HepG2 (cell line): ENCODE measurements around the gene LRPPRC. TPM values are rescaled to one million over a fixed set of nuclear protein-coding genes. Genes with fewer than 3 reads are reported as not detected.

Source experiments
- CENPT ChIP-seq: sonication (generic); formaldehyde crosslinking; IDR thresholded peaks from 2 replicates; pipeline ENCODE4 v1.8.0; 2022; ENCODE audit warnings: low read depth, mild to moderate bottlenecking, moderate library complexity, missing genetic modification reagents
- FOXJ3 ChIP-seq: sonication (generic); formaldehyde crosslinking; IDR thresholded peaks from 2 replicates; pipeline ENCODE4 v1.4.0; 2020; ENCODE audit warnings: missing genetic modification reagents, mild to moderate bottlenecking, borderline replicate concordance
- HMGA1 ChIP-seq: sonication (generic); formaldehyde crosslinking; conservative IDR thresholded peaks from 2 replicates; pipeline ENCODE4 v1.4.0; 2020; ENCODE audit warnings: missing genetic modification reagents
- HOXA3 ChIP-seq: sonication (generic); formaldehyde crosslinking; IDR thresholded peaks from 2 replicates; pipeline ENCODE4 v1.5.0; 2020; ENCODE audit warnings: missing genetic modification reagents
- KDM5A ChIP-seq: fragments of 200-600 bp; sonication (generic); IDR thresholded peaks from 2 replicates; pipeline ENCODE4 v1.7.0; 2018; ENCODE audit warnings: antibody characterized with exemption, mild to moderate bottlenecking, low read length, borderline replicate concordance
- NCOA2 ChIP-seq: sonication (generic); formaldehyde crosslinking; IDR thresholded peaks from 2 replicates; pipeline ENCODE4 v1.8.0; 2022; ENCODE audit warnings: inconsistent platforms
- NFE2L2 ChIP-seq: fragments of 150-350 bp; IDR thresholded peaks from 2 replicates; pipeline ENCODE4 v1.6.1; 2014; ENCODE audit warnings: low read length
- NFKBIZ ChIP-seq: IDR thresholded peaks from 2 replicates; pipeline ENCODE4 v1.6.1; 2018; ENCODE audit warnings: missing genetic modification reagents, missing compliant biosample characterization
- RAD51 ChIP-seq: fragments of 450-650 bp; IDR thresholded peaks from 2 replicates; pipeline ENCODE4 v1.6.1; 2016; ENCODE audit warnings: borderline replicate concordance
- SCMH1 ChIP-seq: sonication (generic); formaldehyde crosslinking; IDR thresholded peaks from 2 replicates; pipeline ENCODE4 v1.9.0; 2021; ENCODE audit warnings: missing genetic modification reagents, mild to moderate bottlenecking, borderline replicate concordance
- SKI ChIP-seq: fragments of 450-650 bp; IDR thresholded peaks from one replicate; pipeline ENCODE4 v1.6.1; 2018; ENCODE audit warnings: mild to moderate bottlenecking; ENCODE audit not compliant: partially characterized antibody
- TEAD3 ChIP-seq: optimal IDR thresholded peaks from 2 replicates; pipeline ENCODE3; 2016; ENCODE audit warnings: borderline replicate concordance
- ZFP36L1 ChIP-seq: sonication (generic); formaldehyde crosslinking; IDR thresholded peaks from 2 replicates; pipeline ENCODE4 v1.8.0; 2022; ENCODE audit warnings: mild to moderate bottlenecking, missing genetic modification reagents, moderate library complexity
- ZMAT3 ChIP-seq: sonication (generic); formaldehyde crosslinking; conservative IDR thresholded peaks from 2 replicates; pipeline ENCODE4 v1.7.0; 2021; ENCODE audit warnings: missing genetic modification reagents
- ZNF20 ChIP-seq: sonication (generic); formaldehyde crosslinking; IDR thresholded peaks from 2 replicates; pipeline ENCODE4 v1.4.0; 2020; ENCODE audit warnings: mild to moderate bottlenecking, moderate library complexity, missing genetic modification reagents
- ZNF343 ChIP-seq: sonication (generic); formaldehyde crosslinking; IDR thresholded peaks from 2 replicates; pipeline ENCODE4 v1.4.0; 2020; ENCODE audit warnings: mild to moderate bottlenecking, missing genetic modification reagents
- ZNF552 ChIP-seq: sonication (generic); formaldehyde crosslinking; IDR thresholded peaks from 2 replicates; pipeline ENCODE4 v1.9.0; 2022; ENCODE audit warnings: missing genetic modification reagents, mild to moderate bottlenecking, borderline replicate concordance
- ZNF781 ChIP-seq: sonication (generic); formaldehyde crosslinking; IDR thresholded peaks from 2 replicates; pipeline ENCODE4 v1.5.1; 2020; ENCODE audit warnings: borderline replicate concordance, mild to moderate bottlenecking, missing genetic modification reagents; ENCODE audit errors: not compliant biosample characterization
- polyA plus RNA-seq, 8 experiments: library from polyadenylated mRNA; depleted of rRNA in 3 of 8; stranded (reverse) in 7 of 8; unstranded in 1 of 8; fragments of >200 nt; fragmentation: Illumina TruSeq in 4 of 8; extraction: Trizol in 4 of 8; gene quantifications; 2 replicates each; pipeline versions ENCODE4 v1.2.1 to v1.2.3, GENCODE V29; 2011 to 2016; ENCODE audit warnings: low read depth in 4 of 8, missing spikeins in 1 of 8, mixed read lengths in 1 of 8; ENCODE audit not compliant: insufficient read depth in 1 of 8
- total RNA-seq, 5 experiments: library from RNA; depleted of rRNA; stranded (reverse); fragments of >200 nt; fragmentation: Illumina TruSeq; extraction: Trizol; gene quantifications; 2 replicates each; pipeline ENCODE4 v1.2.3, GENCODE V29; 2016; ENCODE audit warnings: low read depth in 1 of 5
- TF ChIP-seq, protein P1 (sequence below): IDR thresholded peaks from 2 replicates; pipeline ENCODE4 v1.6.1; 2016
- TF ChIP-seq, protein P2 (sequence below): sonication (generic); formaldehyde crosslinking; IDR thresholded peaks from 2 replicates; pipeline ENCODE4 v1.4.0; 2020; ENCODE audit warnings: missing genetic modification reagents, borderline replicate concordance
- TF ChIP-seq, protein P3 (sequence below): sonication (generic); formaldehyde crosslinking; IDR thresholded peaks from 2 replicates; pipeline ENCODE4 v1.5.0; 2020; ENCODE audit warnings: mild to moderate bottlenecking, missing genetic modification reagents

LRPPRC gene
- total and polyA plus RNA-seq, 2 of the 13 experiments (the other 11 are each of a cell fraction or from before 2014, with no cell fraction given): 117 to 167 TPM

DNA sequence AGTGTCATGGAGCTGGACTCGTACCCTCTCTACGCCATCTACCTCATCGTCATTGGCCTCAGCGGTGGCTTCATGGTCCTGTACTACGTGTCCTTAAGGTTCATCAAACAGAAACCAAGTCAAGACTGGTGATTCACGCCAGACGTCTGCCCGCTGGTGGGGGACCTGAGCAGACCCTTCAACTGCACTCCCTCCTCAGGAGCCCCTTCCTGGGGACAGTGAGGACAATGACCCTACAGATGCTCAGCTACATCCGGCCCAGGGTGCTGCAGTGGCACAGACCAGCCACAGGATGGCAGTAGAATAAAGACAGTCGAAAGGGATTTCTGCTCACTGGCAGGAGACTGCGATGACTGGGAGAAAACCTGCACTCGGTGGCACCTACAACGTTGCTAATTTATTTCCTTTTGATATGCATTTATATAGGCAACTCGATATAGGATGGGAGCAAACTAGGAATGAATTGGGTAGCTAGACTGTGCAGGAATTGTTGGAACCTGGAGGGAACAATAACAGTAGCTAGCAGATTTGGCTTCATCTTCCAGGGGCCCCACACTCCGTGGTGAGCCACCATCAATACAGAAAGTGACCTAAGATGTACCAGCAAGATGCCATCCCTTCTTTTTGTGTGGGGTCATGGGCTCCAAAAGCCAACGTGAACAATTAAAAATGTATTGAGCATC lies 117.9 kb downstream of the LRPPRC start (continued):
- TF ChIP-seq RAD51 (no peak), TEAD3 (CRISPR knock-in tag) (peak; percentile 38), ZFP36L1 (CRISPR knock-in tag) (no peak), HMGA1 (no peak), ZNF20 (CRISPR knock-in tag) (no peak), CENPT (CRISPR knock-in tag) (0 out of 2 replicates have a peak, but pooled peaks have one; percentile 16), ZNF781 (CRISPR knock-in tag) (peak; percentile 52), ZMAT3 (CRISPR knock-in tag) (no peak), NFKBIZ (CRISPR knock-in tag) (0 out of 2 replicates have a peak, but pooled peaks have one; percentile 38), ZNF552 (CRISPR knock-in tag) (no peak), NFE2L2 (peak; percentile 26; the same call in 1 of the 2 replicates), HOXA3 (CRISPR knock-in tag) (peak; percentile 38; the same call in 1 of the 2 replicates), NCOA2 (CRISPR knock-in tag) (0 out of 2 replicates have a peak, but pooled peaks have one; percentile 12), FOXJ3 (CRISPR knock-in tag) (no peak), KDM5A (no peak), SCMH1 (no peak), ZNF343 (no peak), SKI (no peak)
- TF ChIP-seq, protein P1, sequence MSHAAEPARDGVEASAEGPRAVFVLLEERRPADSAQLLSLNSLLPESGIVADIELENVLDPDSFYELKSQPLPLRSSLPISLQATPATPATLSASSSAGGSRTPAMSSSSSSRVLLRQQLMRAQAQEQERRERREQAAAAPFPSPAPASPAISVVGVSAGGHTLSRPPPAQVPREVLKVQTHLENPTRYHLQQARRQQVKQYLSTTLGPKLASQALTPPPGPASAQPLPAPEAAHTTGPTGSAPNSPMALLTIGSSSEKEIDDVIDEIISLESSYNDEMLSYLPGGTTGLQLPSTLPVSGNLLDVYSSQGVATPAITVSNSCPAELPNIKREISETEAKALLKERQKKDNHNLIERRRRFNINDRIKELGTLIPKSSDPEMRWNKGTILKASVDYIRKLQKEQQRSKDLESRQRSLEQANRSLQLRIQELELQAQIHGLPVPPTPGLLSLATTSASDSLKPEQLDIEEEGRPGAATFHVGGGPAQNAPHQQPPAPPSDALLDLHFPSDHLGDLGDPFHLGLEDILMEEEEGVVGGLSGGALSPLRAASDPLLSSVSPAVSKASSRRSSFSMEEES: 0 out of 2 replicates have a peak, but pooled peaks have one; percentile 16
- TF ChIP-seq, protein P2, sequence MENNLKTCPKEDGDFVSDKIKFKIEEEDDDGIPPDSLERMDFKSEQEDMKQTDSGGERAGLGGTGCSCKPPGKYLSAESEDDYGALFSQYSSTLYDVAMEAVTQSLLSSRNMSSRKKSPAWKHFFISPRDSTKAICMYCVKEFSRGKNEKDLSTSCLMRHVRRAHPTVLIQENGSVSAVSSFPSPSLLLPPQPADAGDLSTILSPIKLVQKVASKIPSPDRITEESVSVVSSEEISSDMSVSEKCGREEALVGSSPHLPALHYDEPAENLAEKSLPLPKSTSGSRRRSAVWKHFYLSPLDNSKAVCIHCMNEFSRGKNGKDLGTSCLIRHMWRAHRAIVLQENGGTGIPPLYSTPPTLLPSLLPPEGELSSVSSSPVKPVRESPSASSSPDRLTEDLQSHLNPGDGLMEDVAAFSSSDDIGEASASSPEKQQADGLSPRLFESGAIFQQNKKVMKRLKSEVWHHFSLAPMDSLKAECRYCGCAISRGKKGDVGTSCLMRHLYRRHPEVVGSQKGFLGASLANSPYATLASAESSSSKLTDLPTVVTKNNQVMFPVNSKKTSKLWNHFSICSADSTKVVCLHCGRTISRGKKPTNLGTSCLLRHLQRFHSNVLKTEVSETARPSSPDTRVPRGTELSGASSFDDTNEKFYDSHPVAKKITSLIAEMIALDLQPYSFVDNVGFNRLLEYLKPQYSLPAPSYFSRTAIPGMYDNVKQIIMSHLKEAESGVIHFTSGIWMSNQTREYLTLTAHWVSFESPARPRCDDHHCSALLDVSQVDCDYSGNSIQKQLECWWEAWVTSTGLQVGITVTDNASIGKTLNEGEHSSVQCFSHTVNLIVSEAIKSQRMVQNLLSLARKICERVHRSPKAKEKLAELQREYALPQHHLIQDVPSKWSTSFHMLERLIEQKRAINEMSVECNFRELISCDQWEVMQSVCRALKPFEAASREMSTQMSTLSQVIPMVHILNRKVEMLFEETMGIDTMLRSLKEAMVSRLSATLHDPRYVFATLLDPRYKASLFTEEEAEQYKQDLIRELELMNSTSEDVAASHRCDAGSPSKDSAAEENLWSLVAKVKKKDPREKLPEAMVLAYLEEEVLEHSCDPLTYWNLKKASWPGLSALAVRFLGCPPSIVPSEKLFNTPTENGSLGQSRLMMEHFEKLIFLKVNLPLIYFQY (CRISPR knock-in tag): no peak
- TF ChIP-seq, protein P3, sequence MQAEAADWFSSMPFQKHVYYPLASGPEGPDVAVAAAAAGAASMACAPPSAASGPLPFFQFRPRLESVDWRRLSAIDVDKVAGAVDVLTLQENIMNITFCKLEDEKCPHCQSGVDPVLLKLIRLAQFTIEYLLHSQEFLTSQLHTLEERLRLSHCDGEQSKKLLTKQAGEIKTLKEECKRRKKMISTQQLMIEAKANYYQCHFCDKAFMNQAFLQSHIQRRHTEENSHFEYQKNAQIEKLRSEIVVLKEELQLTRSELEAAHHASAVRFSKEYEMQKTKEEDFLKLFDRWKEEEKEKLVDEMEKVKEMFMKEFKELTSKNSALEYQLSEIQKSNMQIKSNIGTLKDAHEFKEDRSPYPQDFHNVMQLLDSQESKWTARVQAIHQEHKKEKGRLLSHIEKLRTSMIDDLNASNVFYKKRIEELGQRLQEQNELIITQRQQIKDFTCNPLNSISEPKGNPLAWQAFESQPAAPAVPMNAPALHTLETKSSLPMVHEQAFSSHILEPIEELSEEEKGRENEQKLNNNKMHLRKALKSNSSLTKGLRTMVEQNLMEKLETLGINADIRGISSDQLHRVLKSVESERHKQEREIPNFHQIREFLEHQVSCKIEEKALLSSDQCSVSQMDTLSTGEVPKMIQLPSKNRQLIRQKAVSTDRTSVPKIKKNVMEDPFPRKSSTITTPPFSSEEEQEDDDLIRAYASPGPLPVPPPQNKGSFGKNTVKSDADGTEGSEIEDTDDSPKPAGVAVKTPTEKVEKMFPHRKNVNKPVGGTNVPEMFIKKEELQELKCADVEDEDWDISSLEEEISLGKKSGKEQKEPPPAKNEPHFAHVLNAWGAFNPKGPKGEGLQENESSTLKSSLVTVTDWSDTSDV: no peak
